KG1 (cell line): ENCODE data around the gene RAPGEF2.
"Not testable (repeated sequence)": the region's sequence is repeated elsewhere in the genome, so short reads cannot be mapped to it uniquely, and the experiment has no call there.

ENCODE experiments used
- DNase-seq: peaks from one replicate; lab custom pipeline; 2025; lab: John Stamatoyannopoulos, UW

The RAPGEF2 gene

GRCh38 chr4:159240687-159241086 is 137.8 kb downstream of the RAPGEF2 start:
- DNase-seq, result no peak

GRCh38 chr4:159242427-159242826 is 139.5 kb downstream of the RAPGEF2 start:
- DNase-seq, result no peak

- no peak for DNase-seq
These were observed 145.7 kb downstream of the RAPGEF2 start for GRCh38 chr4:159248384-159249178.

GRCh38 chr4:159250751-159251325 is 148.0 kb downstream of the RAPGEF2 start:
- no peak for DNase-seq

GRCh38 chr4:159251580-159251979 is 148.7 kb downstream of the RAPGEF2 start:
- DNase-seq, result not testable (repeated sequence)

- DNase-seq, result no peak
These were observed 149.6 kb downstream of the RAPGEF2 start for GRCh38 chr4:159252491-159252890.

- no peak for DNase-seq
These were observed 153.2 kb downstream of the RAPGEF2 start for GRCh38 chr4:159256037-159256436.

GRCh38 chr4:159258889-159259560 is 156.1 kb downstream of the RAPGEF2 start:
- no peak for DNase-seq

- no peak for DNase-seq
These were observed 161.2 kb downstream of the RAPGEF2 start for GRCh38 chr4:159264057-159264456.

GRCh38 chr4:159266981-159267868 is 164.3 kb downstream of the RAPGEF2 start:
- DNase-seq, result no peak

- no peak for DNase-seq
These were observed 165.0 kb downstream of the RAPGEF2 start for GRCh38 chr4:159267869-159268285.

- DNase-seq, result no peak
These were observed 165.7 kb downstream of the RAPGEF2 start for GRCh38 chr4:159268607-159269006.

- DNase-seq, result no peak
These were observed 166.2 kb downstream of the RAPGEF2 start for GRCh38 chr4:159269116-159269515.

GRCh38 chr4:159269956-159270355 is 167.1 kb downstream of the RAPGEF2 start:
- no peak for DNase-seq

- DNase-seq, result no peak
These were observed 169.0 kb downstream of the RAPGEF2 start for GRCh38 chr4:159271856-159272255.

GRCh38 chr4:159272273-159273140 is 169.6 kb downstream of the RAPGEF2 start:
- DNase-seq, result no peak

GRCh38 chr4:159273141-159273438 is 170.2 kb downstream of the RAPGEF2 start:
- no peak for DNase-seq

GRCh38 chr4:159273841-159274240 is 171.0 kb downstream of the RAPGEF2 start:
- DNase-seq, result no peak

- no peak for DNase-seq
These were observed 175.5 kb downstream of the RAPGEF2 start for GRCh38 chr4:159278399-159278798.

GRCh38 chr4:159279084-159279483 is 176.2 kb downstream of the RAPGEF2 start:
- no peak for DNase-seq

GRCh38 chr4:159280442-159281172 is 177.7 kb downstream of the RAPGEF2 start:
- no peak for DNase-seq
